GM19438 (cell line): Measurements from ENCODE around the gene FBXO34.
"Not testable (repeated sequence)": the region's sequence is repeated elsewhere in the genome, so short reads cannot be mapped to it uniquely, and the experiment has no call there.

Experiments used
- ATAC-seq: cut with Tn5 transposase; IDR thresholded peaks from one replicate; pipeline ENCODE4 v1.9.1; 2021; ENCODE audit warnings: low read depth; ENCODE audit not compliant: unreplicated experiment

FBXO34 gene

GRCh38 chr14:55309154-55309553 lies 37.9 kb downstream of the FBXO34 start:
- ATAC-seq = no peak

- ATAC-seq = no peak
These were observed 38.6 kb downstream of the FBXO34 start for GRCh38 chr14:55309761-55310365.

- not testable (repeated sequence) for ATAC-seq
These were observed 41.3 kb downstream of the FBXO34 start for GRCh38 chr14:55312379-55313030.

- no peak for ATAC-seq
These were observed 42.3 kb downstream of the FBXO34 start for GRCh38 chr14:55313480-55313879.

- no peak for ATAC-seq
These were observed 43.2 kb downstream of the FBXO34 start for GRCh38 chr14:55314449-55314848.

- no peak for ATAC-seq
These were observed 45.3 kb downstream of the FBXO34 start for GRCh38 chr14:55316564-55316963.

GRCh38 chr14:55317542-55318306 lies 46.5 kb downstream of the FBXO34 start:
- ATAC-seq = no peak

- ATAC-seq = no peak
These were observed 47.5 kb downstream of the FBXO34 start for GRCh38 chr14:55318694-55319093.

GRCh38 chr14:55323910-55324309 lies 52.7 kb downstream of the FBXO34 start:
- no peak for ATAC-seq

GRCh38 chr14:55324812-55325211 lies 53.6 kb downstream of the FBXO34 start:
- ATAC-seq = no peak

- ATAC-seq = no peak
These were observed 56.0 kb downstream of the FBXO34 start for GRCh38 chr14:55327179-55327578.

GRCh38 chr14:55328317-55328716 lies 57.1 kb downstream of the FBXO34 start:
- ATAC-seq = no peak

GRCh38 chr14:55329999-55330710 lies 58.9 kb downstream of the FBXO34 start:
- ATAC-seq = no peak

GRCh38 chr14:55332654-55333570 lies 61.7 kb downstream of the FBXO34 start:
- peak; percentile 70 for ATAC-seq

- ATAC-seq = peak; percentile 52
These were observed 62.7 kb downstream of the FBXO34 start for GRCh38 chr14:55333711-55334485.

GRCh38 chr14:55336162-55336561 lies 64.9 kb downstream of the FBXO34 start:
- ATAC-seq = no peak

GRCh38 chr14:55336691-55337090 lies 65.5 kb downstream of the FBXO34 start:
- no peak for ATAC-seq

GRCh38 chr14:55339770-55340169 lies 68.5 kb downstream of the FBXO34 start:
- ATAC-seq = no peak

GRCh38 chr14:55340482-55340881 lies 69.3 kb downstream of the FBXO34 start:
- no peak for ATAC-seq
